Epidermal melanocyte (primary cell): Measurements from ENCODE around the gene HOXA1.

Source experiments
- DNase-seq: peaks from one replicate; pipeline ENCODE4 v3.0.0; 2011; ENCODE audit warnings: low spot score; ENCODE audit not compliant: insufficient read length

The HOXA1 gene

DNA sequence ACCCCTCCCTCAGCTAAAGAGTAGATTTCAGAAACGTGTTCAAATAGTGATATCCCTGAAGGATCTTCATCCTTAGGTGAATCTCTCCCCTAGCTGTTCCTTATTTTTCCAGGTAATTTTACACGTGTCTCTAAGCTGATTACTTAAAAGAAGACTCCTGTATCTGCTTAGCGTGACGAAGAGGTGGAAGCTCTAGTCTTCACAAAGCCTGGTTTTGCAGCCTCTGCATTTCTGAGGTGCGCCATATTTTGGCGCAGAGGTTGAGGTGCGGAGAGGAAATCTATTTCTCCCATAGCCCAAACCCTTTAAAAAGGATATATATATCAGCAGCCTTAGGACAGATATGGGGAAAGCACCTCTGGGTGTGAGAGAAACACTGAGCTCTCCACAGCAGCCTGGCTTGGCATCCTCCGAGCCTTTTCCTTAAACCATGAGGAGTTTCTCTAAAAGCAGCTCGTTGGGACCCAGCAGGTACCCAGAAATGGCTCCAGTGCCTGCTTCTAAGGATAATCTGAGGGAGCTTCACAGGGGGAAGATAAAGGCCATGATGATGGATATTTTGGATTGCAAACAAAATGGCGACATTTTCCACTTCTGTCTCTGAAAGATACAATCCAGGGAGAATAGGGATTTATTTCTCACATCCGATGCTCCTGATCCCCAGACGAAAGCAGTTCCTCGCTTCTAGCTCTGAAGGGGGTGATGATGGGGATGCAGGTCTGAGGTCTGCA, 9.7 kb upstream of the HOXA1 start:
- DNase-seq: no peak

DNA sequence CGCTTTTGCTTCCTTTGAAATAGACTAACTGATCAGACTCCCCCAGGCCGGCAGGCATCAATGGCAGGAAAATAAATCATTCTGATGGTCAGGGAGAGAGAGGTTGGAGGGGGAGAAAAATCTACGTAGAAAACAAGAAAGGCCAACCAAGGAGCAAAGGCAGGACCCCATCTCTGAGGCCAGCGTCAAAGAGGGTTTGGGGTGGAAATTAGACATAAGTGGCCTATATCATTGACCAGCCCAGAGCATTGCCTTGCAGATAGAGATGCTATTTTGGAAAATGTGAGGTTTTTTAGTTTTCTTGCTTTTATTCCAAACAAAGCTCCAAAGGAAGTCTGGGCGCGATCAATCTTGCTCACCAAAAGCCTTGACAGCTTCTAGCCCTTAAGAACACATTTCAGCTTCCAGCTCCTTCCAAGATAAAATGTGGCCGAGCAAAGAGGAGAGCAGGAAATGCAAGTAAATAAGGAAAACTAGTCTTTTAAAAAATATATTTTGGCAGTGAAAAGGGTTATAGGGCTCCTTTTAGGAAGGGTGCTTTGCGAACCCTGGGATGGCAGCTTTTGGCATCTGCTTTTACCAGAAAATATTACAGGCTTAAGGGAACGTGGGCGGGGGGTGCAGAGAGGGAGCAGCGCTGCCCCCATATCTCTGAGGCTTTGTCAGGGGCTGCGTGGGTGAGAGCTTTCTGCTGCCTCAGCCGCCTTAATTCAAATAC, 8.7 kb upstream of the HOXA1 start:
- no peak for DNase-seq

GRCh38 chr7:27103489-27104226, 7.9 kb upstream of the HOXA1 start:
- no peak for DNase-seq

GRCh38 chr7:27102581-27103442, 7.0 kb upstream of the HOXA1 start, which contains the start of gene HOXA2:
TSS of gene HOXA2 (minus strand) at chr7:27102683. CDS start at chr7:27102500, 183 bp downstream.
- DNase-seq: no peak

- DNase-seq: no peak
Measured at GRCh38 chr7:27101957-27102580, 6.3 kb upstream of the HOXA1 start.

GRCh38 chr7:27101171-27101956, 5.6 kb upstream of the HOXA1 start:
- no peak for DNase-seq

DNA sequence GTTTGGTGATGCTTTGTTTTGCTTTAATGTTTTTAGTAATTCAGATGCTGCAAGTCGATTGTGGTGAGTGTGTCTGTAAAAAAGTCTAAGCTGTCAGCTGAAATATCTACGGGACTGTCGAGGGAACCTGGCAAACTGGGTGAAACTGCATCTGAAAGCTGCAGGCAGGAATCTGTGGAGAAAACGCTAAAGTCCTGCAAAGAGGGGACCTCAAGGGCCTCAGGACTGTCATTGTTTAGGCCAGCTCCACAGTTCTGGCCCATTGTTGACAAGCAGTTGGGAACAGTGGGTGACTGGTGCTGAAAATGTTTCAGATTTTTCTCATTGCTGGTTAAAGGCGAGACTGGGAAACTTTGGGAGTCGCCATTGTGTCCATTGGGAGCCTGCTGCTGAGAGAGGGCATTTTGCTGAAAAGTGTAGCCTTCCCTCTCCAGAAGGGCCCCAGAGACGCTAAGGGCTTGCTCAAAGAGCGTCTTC, 4.9 kb upstream of the HOXA1 start:
- no peak for DNase-seq

- DNase-seq: no peak
Measured at GRCh38 chr7:27099453-27100370, 3.9 kb upstream of the HOXA1 start.

DNA sequence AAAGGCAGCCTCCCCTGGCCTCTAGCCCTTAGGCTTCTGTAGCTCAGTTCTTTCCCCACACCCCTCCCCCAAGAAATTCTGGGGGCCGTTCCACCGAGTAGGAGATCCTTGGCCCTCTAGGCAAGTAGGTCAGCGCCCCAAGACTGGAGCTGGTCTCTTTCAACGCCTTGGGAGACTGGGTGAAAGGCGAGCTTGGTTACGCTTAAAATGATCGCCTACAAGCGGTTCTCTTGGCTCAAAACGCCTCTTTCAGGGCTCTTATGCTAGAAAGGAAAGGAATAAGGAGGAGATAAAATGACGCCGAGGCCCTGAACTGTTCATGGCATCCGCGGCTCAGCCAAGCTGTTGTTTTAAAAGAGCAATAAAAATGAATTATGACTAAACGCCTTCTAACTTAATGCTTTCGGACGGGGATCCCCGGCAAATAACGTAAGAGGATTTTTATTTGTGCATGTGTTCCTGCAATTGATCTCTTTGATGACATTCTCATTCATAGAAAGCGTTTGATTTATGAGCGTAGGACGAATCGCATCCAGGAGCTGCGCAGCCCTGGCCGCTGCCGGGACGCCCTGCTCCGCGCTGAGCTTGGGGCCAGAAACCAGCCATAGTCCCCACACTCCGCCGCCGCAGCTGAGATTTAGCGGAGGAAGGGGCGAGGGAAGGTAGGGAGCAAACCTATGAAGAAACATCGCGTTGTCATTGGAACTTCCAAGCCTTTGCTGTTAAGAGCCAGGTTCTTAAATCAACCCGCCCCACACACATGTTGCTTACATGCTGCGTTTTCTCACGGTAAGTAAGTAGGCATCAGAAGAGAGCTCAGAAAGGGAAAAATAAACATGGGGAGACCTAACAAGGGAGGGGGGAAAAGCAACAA, 3.0 kb upstream of the HOXA1 start:
- DNase-seq: no peak

DNA sequence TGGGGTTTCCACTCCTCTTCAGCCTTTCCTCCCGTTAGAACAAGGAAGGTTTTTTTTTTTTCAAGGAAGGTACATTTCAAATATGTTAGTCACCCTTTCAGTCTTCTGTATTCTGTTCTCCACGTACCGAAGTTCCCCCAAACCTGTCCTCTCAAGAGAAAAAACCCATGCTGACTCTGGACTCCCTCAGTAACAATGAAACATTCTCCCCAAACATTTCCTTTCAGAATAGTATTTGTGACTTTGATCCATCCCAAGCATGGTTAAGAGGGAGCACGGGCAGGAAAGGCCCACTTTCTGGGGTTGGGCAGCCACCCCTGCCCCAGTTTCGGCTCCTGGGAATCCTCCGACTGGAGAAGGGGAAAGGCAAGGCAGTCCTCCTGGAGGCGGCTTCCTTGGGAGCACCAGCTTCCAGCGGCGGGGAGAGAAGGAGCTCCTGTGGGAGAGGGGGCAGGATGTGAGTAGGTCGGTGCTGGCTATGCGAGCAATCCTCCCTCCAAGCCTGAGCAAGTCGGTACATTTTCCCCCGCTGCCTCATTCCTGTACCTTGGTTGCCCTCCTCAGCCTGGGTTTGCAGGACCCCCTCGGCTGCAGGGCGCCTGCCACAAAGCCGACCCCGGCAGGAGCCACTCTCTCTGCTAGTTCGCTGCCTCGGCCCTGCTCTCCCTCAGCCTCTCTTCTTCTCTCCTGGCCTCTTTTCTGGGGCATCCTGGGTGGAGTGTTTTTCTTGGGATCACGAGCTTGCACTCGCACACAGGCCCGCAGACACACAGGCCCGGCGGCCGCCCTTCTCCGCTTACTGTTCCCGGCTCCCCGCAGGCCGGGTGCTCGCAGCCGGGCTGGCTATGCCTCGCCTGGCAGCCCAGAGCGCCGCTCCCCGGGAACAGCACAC, 2.1 kb upstream of the HOXA1 start:
- DNase-seq: no peak

- DNase-seq: peak; percentile 74
Measured at GRCh38 chr7:27096768-27097514, 1.1 kb upstream of the HOXA1 start.

GRCh38 chr7:27095050-27095896, 527 bp downstream of the HOXA1 start:
- no peak for DNase-seq

DNA sequence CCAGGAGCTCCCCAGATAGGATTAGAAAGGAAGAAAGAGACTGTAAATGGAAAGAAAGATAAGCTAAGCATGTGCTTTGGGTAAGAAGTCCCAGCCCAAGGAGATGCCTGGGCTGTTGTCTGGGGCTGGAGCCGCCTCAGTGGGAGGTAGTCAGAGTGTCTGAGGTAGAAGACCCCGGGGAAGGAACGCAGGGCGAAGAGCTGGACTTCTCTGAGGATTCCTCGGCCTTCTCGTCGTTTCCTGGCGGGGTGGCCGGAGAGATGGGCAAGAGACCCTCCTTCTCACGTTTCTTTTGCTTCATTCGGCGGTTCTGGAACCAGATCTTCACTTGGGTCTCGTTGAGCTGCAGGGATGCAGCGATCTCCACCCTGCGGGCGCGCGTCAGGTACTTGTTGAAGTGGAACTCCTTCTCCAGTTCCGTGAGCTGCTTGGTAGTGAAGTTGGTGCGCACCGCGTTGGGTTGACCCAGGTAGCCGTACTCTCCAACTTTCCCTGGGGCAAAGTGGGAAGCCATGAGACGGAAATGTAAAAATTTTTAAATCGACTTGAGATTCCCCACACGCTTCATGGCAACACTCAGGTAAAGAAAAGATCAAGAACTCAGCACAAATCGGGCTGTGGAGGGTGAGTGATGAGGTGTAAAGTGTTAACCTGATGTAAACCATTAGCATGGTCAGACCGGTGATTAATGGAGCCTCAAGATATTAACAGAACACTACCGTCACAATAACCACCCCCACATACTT, 1.3 kb downstream of the HOXA1 start:
- DNase-seq: no peak

DNA sequence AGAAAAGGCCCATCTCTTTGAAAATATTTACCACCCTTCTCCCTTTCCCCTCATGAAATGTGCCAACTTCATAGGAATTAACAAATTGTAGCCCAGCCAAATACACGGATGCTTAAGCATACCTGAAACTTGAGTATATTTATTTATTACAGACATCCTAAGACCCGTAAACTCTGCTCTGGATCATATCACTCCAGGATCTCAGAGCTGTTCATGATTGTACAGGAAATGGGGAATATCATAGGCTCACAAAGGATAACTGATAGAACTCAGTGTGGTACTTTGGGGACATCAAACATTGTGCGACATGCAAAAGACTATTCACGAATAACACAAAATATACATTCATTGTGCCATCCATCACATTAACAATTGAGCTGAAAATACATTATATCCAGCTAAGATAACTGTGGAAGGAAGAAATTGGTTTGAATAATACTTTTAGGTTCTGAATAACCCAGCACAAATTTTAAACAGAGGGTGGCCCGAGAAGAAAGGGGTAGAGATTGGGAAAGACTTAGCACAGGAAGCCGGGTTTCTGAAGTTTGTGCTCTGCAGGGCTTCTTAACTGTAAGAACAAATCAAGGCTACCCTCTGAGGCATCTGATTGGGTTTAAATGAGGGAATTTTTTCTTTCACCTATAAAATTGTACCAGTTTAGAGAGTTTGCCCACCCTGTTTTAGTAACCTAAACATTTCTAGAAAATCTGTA, 2.5 kb downstream of the HOXA1 start:
- no peak for DNase-seq
